GM21390 (cell line): ENCODE data around the gene MON2.
"Not testable (repeated sequence)": the region's sequence is repeated elsewhere in the genome, so short reads cannot be mapped to it uniquely, and the experiment has no call there.

ENCODE experiments used
- ATAC-seq: cut with Tn5 transposase; IDR thresholded peaks from one replicate; pipeline ENCODE4 v1.9.1; 2021; ENCODE audit not compliant: unreplicated experiment

Gene MON2

DNA sequence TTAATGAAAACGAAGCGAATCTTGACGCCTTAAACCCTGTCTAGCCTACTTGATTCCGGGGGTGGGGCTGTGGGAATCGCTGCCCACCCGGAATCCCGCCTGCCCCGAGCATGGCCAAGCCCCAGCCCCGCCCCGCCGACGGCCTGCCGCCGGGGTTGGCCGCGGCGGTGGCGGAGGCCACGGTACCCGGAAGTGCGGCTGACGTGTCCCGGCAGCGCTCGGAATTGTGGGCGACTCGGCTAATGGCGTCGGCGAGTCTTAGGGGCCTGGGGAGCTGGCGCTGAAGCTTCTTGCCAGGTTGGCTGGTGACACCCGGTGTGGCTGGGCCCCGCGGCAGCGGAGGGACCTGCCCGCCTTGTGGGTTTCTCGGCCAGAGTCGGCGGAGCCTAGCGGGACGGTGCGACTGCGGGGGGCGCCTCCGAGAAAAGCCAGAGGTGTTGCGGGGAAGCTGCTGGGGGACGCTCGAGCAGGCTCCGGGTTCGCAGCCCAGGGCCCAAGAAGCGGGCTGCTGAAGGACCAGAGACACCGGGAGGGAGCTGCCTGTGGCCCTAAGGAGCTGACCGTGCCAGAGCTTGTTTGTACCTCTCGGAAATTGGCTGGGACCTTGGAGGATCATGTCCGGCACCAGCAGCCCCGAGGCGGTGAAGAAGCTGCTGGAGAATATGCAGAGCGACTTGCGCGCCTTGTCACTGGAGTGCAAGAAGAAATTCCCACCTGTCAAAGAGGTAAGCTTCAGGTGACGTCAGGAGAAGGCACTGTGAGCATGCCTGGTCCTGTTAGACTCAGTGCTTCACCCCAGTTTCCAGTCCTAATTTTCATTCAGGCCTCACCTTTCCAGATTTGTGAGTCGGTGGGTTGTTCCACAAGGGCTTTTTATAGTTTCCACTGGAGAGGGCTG, at the start of gene MON2:
Gene MON2, plus strand, starts transcription at position 233 of the 898 bp plus-strand sequence. Its CDS starts 382 bp downstream, at position 615.
- peak; percentile 99 for ATAC-seq

DNA sequence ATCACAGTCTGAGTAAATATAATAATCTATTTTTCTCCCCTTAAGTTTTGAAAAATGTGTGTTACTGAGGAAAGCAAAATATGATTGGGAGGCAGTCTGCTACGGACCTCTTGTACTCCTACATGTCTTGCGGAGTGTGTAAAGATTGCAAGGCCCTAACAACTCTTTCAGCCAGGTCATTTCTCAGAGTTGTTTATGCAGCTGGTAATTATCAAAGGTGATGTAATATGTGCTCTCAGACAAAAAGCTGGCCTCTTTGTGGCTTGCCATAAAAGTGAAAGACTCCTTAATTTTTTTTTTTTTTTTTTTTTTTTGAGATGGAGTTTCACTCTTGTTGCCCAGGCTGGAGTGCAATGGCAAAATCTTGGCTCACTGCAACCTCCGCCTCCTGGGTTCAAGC, 40.5 kb upstream of the MON2 start:
- ATAC-seq = no peak

- no peak for ATAC-seq
Measured at GRCh38 chr12:62429457-62429856, 37.2 kb upstream of the MON2 start.

DNA sequence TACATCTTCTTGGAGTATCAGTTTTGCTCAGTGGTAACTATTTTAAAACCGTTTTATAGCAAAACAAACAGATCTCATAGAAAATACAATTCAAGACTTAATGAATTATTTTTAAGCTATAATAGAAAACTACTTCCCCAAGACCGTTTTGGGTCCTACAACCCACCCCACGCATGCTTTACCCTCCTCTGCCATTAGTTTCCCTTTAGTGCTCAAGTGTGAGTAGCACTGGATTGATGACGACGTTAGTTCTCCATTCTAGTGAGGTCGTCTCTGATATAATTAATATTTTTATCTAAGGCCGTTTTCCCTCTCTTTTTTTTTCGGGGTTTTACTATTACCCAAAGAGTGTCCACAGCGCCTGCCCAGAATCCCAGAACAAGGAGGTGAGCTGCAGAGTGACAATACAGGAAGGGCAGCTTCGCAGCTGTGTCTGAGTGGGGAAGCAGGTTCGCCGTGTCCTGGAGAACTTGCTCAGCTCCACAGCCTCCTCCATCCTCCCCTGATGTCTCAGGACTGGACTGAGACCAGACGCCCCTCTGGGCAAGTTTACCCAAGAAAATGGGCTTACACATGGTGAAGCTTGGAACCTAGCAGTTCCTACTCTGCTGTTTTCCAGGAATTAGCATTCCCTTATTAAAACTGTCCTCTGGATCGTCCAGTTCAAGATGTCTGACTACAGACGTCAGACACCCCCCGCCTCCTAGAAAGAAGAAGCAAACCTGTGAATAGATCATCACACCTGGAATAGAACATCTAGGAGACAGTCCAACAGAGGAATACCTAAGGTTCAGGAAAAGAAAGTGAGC, 31.9 kb upstream of the MON2 start:
- ATAC-seq = peak; percentile 35

DNA sequence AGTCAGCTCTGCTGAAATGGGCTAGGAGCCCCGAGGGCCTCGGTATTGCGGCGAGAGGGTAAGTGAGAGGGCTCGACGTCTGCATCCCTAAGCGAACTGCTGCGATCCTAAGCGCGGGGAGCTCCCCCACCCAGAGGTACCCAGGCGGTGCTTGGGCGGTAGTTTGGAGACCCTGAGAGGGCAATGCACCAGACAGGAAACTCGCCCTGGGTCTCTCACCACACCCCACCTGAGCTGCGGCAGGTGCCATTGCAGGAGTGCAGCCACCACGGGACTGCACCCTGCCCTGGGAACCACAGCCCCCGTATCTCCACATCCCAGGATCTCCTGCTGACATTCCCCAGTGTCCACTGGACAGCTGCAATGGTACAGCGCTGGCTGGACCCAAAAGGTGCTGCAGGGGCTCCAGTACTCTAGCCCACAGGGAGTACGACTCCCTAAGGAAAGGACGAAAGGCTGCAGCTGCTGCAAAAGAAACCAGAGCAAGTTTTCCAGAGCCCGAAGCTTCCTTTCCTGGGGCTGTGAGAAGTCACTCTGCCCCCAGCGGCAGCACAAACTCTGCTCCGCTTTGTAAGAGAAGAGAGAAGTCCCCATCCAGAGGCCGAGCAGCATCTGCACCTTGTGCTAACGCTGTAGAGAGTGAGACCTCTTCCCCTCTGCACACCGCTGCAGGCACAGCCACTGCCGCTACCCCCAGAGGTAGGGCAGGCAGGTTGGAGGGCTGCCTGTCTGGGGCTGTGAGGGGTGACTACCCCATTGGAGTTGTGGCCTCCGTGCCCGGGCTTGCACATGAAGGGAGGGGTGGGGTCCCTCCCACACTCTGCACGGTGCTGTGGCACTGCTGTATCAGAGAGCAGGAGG, 31.1 kb upstream of the MON2 start:
- peak; percentile 86 for ATAC-seq

DNA sequence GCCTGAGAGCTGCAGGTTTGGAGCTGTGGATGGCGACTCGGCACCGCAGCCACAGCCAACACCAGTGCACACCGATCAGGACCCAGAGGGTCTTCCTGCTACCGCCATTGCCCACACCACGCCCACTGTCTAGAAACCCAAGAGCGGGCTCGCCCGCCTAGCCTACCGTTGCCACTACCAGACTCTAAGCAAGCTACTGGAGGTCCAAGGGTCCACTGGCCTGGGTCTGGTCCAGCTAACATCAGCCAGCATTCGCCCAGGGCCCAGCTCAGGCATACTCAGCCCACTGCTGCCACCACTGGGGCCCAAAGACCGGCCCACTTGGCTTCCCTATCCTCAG, 30.5 kb upstream of the MON2 start:
- no peak for ATAC-seq

GRCh38 chr12:62438098-62438692, 28.4 kb upstream of the MON2 start:
- ATAC-seq = peak; percentile 32

- ATAC-seq = no peak
Measured at GRCh38 chr12:62446754-62447452, 19.7 kb upstream of the MON2 start.

DNA sequence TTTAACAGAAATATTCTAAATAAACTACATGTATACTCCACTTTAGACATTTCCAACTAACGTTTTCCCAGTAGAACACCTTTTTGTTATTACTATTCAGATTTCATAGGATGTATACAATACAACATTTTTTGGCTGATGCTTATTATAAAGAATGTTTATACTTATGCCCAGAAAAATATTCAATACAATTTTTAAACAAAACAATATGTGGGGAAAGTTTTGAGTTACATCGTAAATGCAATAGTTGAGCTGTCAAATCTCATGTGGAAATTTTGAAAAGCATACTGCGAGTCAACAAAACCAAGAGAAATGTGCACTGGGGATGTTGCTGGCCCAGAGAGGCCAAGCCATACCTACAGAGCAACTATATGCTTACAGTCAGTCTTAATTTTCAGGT, 18.2 kb upstream of the MON2 start:
- no peak for ATAC-seq

DNA sequence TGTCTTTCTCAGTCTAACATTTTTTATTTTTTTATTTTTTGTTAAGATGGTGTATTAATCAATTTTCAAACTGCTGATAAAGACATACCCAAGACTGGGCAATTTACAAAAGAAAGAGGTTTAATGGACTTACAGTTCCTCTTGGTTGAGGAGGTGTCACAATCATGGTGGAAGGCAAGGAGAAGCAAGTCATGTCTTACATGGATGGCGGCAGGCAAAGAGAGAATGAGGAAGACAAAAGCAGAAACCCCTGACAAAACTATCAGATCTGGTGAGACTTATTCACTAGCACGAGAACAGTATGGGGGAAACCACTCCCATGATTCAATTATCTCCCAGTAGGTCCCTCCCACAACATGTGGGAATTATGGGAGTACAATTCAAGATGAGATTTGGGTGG, 11.2 kb upstream of the MON2 start:
- ATAC-seq = not testable (repeated sequence)

DNA sequence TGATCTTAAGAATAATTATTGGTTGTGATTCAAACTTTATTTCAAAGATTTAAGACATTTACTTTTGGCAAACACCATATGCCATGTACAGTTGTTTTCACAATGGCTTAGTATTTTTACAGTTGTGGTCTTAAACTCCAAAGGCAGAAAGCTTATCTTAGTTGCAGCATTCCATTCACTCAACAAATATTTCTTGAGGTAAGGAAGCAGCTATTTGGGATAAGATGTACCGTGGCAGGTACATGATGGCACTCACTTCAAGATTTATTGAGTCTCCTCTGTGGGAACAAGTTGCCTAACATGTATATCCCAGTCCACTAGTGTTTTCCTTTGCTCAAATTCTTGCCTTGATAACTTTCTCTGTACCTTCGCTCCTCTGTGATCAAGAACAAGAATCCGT, 8.0 kb upstream of the MON2 start:
- no peak for ATAC-seq

- ATAC-seq = no peak
Measured at GRCh38 chr12:62459976-62460375, 6.7 kb upstream of the MON2 start.

DNA sequence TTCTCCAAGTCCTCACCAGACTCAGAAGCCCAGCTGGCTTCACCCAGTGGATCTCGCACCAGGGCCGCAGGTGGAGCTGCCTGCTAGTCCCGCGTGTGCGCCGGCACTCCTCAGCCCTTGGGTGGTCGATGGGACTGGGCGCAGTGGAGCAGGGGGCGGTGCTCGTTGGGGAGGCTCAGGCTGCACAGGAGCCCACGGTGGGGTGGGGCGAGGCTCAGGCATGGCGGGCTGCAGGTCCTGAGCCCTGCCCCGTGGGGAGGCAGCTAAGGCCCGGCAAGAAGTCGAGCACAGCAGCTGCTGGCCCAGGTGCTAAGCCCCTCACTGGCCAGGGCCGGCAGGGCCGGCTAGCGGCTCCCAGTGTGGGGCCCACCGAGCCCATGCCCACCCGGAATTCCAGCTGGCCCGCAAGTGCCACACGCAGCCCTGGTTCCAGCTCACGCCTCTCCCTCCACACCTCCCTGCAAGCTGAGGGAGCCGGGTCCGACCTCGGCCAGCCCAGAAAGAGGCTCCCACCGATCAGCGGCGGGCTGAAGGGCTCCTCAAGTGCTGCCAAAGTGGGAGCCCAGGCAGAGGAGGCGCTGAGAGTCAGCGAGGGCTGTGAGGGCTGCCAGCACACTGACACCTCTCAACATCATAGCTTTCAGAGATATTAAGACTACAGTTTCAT, 5.3 kb upstream of the MON2 start:
- ATAC-seq = not testable (repeated sequence)

DNA sequence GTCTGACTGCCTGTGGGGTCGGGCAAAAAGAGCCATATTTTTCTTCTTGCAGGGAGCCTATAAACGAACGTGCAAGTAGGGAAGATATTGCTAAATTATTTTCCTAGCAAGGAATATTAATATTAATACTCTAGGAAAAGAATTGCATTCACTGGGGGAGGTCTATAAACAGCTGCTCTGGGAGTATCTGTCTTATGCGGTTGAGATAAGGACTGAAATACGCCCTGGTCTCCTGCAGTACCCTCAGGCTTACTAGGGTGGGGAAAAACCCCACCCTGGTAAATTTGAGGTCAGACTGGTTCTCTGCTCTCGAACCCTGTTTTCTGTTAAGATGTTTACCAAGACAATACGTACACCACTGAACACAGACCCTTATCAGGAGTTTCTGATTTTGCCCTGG, 3.4 kb upstream of the MON2 start:
- ATAC-seq = not testable (repeated sequence)

DNA sequence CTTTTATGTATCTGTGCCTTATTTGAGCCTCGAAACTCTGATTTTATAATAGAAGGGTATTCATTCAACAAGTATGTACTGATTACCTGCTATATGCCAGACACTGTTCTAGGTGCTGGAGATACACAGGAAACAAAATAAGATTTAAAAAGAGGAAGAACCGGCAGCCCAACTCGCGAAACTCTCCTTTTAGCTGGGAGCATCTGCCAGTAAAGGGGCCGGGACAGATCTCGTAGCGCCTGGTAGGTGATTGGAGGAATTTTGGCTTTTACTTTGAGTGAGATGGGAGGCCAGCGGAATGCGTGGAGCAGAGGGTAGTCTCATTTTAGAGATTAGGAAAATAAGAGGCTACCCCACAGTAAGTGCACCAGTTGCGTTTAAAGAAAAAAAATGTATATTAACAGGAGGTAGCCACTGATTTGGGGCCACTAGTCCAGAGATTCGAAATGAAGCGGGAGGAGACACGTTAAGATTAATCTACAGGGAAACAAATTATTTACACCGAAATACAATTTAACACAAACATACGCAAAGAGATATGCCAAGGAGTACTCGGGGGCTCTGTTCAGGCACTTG, 520 bp upstream of the MON2 start:
- ATAC-seq = peak; percentile 33

DNA sequence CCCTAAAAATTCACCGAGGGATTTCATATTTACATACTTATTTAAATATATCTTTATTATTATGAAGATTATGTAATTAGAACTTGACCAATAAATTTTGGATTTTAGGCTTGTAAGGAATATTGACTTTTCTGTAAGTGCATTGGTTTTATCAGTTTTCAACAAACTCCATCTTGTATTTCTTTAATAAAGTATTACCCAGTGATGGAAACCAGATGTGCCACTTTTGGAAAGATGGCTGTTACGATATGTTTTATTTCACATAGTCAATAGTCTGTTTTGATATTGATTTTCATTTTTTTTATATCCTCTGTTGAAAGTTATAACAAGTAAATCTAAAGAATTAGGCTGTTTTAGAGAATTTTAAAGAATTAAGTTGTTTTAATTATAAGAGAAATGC, 1.8 kb downstream of the MON2 start:
- no peak for ATAC-seq

- ATAC-seq = no peak
Measured at GRCh38 chr12:62468935-62469334, 2.3 kb downstream of the MON2 start.

- ATAC-seq = no peak
Measured at GRCh38 chr12:62469704-62470103, 3.1 kb downstream of the MON2 start.

GRCh38 chr12:62471734-62472133, 5.1 kb downstream of the MON2 start:
- ATAC-seq = no peak
